Inflammatory macrophage treated with lipopolysaccharide for 1 hour (primary cell): ENCODE results near the gene EIF5A.
A peak's percentile ranks its signal among the peaks of the same experiment; 100 is the strongest.

Source experiments
- DNase-seq, 2 donors: peaks; one replicate each; pipeline ENCODE4 v3.0.0-alpha.2; 2020 to 2022

EIF5A gene

GRCh38 chr17:7285679-7286078 lies 21.7 kb upstream of the EIF5A start:
- no peak for DNase-seq

GRCh38 chr17:7289256-7290032 lies 18.0 kb upstream of the EIF5A start:
- DNase-seq, result no peak

GRCh38 chr17:7290166-7290565 lies 17.3 kb upstream of the EIF5A start:
- DNase-seq, result no peak

- DNase-seq, result no peak
These were observed 16.7 kb upstream of the EIF5A start for GRCh38 chr17:7290685-7291084.

GRCh38 chr17:7292194-7292593 lies 15.2 kb upstream of the EIF5A start:
- DNase-seq, result no peak

GRCh38 chr17:7292729-7293128 lies 14.7 kb upstream of the EIF5A start:
- DNase-seq, result no peak

- DNase-seq, result no peak
These were observed 14.3 kb upstream of the EIF5A start for GRCh38 chr17:7293159-7293558.

GRCh38 chr17:7293816-7294613 lies 13.4 kb upstream of the EIF5A start:
- DNase-seq, result no peak

- DNase-seq, result peak; percentile 21 to 22
These were observed 12.7 kb upstream of the EIF5A start, which contains the start of gene YBX2 for GRCh38 chr17:7294614-7295153. Gene YBX2, minus strand, starts transcription at chr17:7294639. Its CDS starts 139 bp downstream, at chr17:7294500.

- DNase-seq, result no peak
These were observed 11.9 kb upstream of the EIF5A start for GRCh38 chr17:7295230-7296180.

GRCh38 chr17:7296189-7296861 lies 11.1 kb upstream of the EIF5A start:
- DNase-seq, result peak; percentile 70 to 94

- no peak for DNase-seq
These were observed 3.2 kb upstream of the EIF5A start for GRCh38 chr17:7304179-7304578.

GRCh38 chr17:7307686-7308624 lies 527 bp downstream of the EIF5A start:
- DNase-seq, result peak; percentile 34 to 55

- peak; percentile 85 to 88 for DNase-seq
These were observed 1.4 kb downstream of the EIF5A start for GRCh38 chr17:7308625-7309433.

GRCh38 chr17:7309628-7310027 lies 2.2 kb downstream of the EIF5A start:
- DNase-seq, result no peak

- no peak for DNase-seq
These were observed 3.8 kb downstream of the EIF5A start for GRCh38 chr17:7311110-7311705.

- DNase-seq, result no peak
These were observed 5.1 kb downstream of the EIF5A start for GRCh38 chr17:7312432-7313087.

- no peak for DNase-seq
These were observed 5.9 kb downstream of the EIF5A start for GRCh38 chr17:7313088-7313889.
